Ectodermal cell (in vitro differentiated cells): ENCODE measurements around the gene CST9.
"Not testable (repeated sequence)": the region's sequence is repeated elsewhere in the genome, so short reads cannot be mapped to it uniquely, and the experiment has no call there.

ENCODE experiments used
- H3K27ac ChIP-seq: 2 replicates; pipeline ENCODE4 v1.7.0; 2013; ENCODE audit warnings: mild to moderate bottlenecking, low read depth, low read length; ENCODE audit not compliant: insufficient read depth, poor library complexity, severe bottlenecking
- H3K27me3 ChIP-seq: 2 replicates; pipeline ENCODE4 v1.7.0; 2013; ENCODE audit warnings: mild to moderate bottlenecking, low read length; ENCODE audit not compliant: insufficient read depth, control insufficient read depth, poor library complexity, severe bottlenecking
- H3K36me3 ChIP-seq: one replicate; pipeline ENCODE4 v1.7.0; 2013; ENCODE audit warnings: low read length; ENCODE audit not compliant: control insufficient read depth, insufficient read depth
- H3K4me1 ChIP-seq: one replicate; pipeline ENCODE4 v1.7.0; 2013; ENCODE audit warnings: low read length; ENCODE audit not compliant: control insufficient read depth, insufficient read depth
- H3K4me3 ChIP-seq: 2 replicates; pipeline ENCODE4 v1.7.0; 2013; ENCODE audit warnings: low read depth, low read length, control low read depth; ENCODE audit not compliant: insufficient read depth
- H3K9me3 ChIP-seq: 2 replicates; pipeline ENCODE4 v1.7.0; 2013; ENCODE audit warnings: mild to moderate bottlenecking, low read length, moderate library complexity; ENCODE audit not compliant: control insufficient read depth
- WGBS, 2 experiments: methylation state at CpG; one replicate each; pipeline ENCODE4 v1.1.7; 2013; ENCODE audit warnings: missing lambda C conversion rate in 2 of 2; 5-methylcytosine and 5-hydroxymethylcytosine counted together

Gene CST9

GRCh38 chr20:23637282-23638221 is 31.8 kb upstream of the CST9 start, which contains the start of gene CST3:
TSS of gene CST3 (minus strand) at chr20:23637955. CDS start at chr20:23637862, 93 bp downstream.
- Histone ChIP-seq H3K9me3 (no peaks in the 10 kb centered on the region), H3K27ac (no peak within 1 kb of the TSS), H3K36me3 (no peaks in the 10 kb centered on the region), H3K27me3 (peaks cover 11% of the 10 kb centered on the region), H3K4me3 (peak within 1 kb of the TSS; percentile 49), H3K4me1 (peaks cover 6% of the 10 kb centered on the region)
- 0 to 1% methylated on average over 92 of the region's 92 CpGs for WGBS, 2 experiments

- H3K4me1 ChIP-seq, result peaks cover 6% of the 10 kb centered on the region
- WGBS, 2 experiments, result 47 to 52% methylated on average over 4 of the region's 4 CpGs
- H3K9me3 ChIP-seq, result no peaks in the 10 kb centered on the region
- H3K27me3 ChIP-seq, result peaks cover 11% of the 10 kb centered on the region
- H3K36me3 ChIP-seq, result no peaks in the 10 kb centered on the region
- H3K27ac ChIP-seq, result no peak overlapping the region
- peak overlapping the region; percentile 49 for H3K4me3 ChIP-seq
Observed at GRCh38 chr20:23636908-23637281, 31.2 kb upstream of the CST9 start.

GRCh38 chr20:23636182-23636907 is 30.6 kb upstream of the CST9 start:
- Histone ChIP-seq H3K27ac (no peak overlapping the region), H3K9me3 (no peaks in the 10 kb centered on the region), H3K4me1 (peaks cover 6% of the 10 kb centered on the region), H3K4me3 (peak overlapping the region; percentile 49), H3K27me3 (peaks cover 11% of the 10 kb centered on the region), H3K36me3 (no peaks in the 10 kb centered on the region)
- 79 to 82% methylated on average over 19 of the region's 19 CpGs for WGBS, 2 experiments

GRCh38 chr20:23635768-23636090 is 30.0 kb upstream of the CST9 start:
- H3K27me3 ChIP-seq, result peaks cover 11% of the 10 kb centered on the region
- not testable (repeated sequence) for H3K27ac ChIP-seq, H3K9me3 ChIP-seq, H3K36me3 ChIP-seq, H3K4me1 ChIP-seq, H3K4me3 ChIP-seq
- 67% methylated on average over 1 of the region's 2 CpGs; no CpG with 5 or more reads in 1 of the 2 experiments for WGBS, 2 experiments

- Histone ChIP-seq H3K36me3 (no peaks in the 10 kb centered on the region), H3K27me3 (peaks cover 11% of the 10 kb centered on the region), H3K27ac (no peak overlapping the region), H3K4me3 (no peak overlapping the region), H3K9me3 (no peaks in the 10 kb centered on the region), H3K4me1 (peaks cover 6% of the 10 kb centered on the region)
- 85% methylated on average over 12 of the region's 12 CpGs for WGBS, 2 experiments
Observed at GRCh38 chr20:23634985-23635767, 29.5 kb upstream of the CST9 start.

GRCh38 chr20:23634044-23634801 is 28.5 kb upstream of the CST9 start:
- Histone ChIP-seq H3K27me3 (peaks cover 11% of the 10 kb centered on the region), H3K4me3 (no peak overlapping the region), H3K36me3 (no peaks in the 10 kb centered on the region), H3K9me3 (no peaks in the 10 kb centered on the region), H3K27ac (no peak overlapping the region), H3K4me1 (peaks cover 6% of the 10 kb centered on the region)
- WGBS, 2 experiments, result 86 to 87% methylated on average over 8 of the region's 8 CpGs

GRCh38 chr20:23632711-23633573 is 27.2 kb upstream of the CST9 start:
- Histone ChIP-seq H3K4me1 (peaks cover 6% of the 10 kb centered on the region), H3K27me3 (peaks cover 11% of the 10 kb centered on the region), H3K36me3 (no peaks in the 10 kb centered on the region), H3K27ac (no peak overlapping the region), H3K4me3 (no peak overlapping the region), H3K9me3 (no peaks in the 10 kb centered on the region)
- 80 to 87% methylated on average over 8 of the region's 8 CpGs for WGBS, 2 experiments

GRCh38 chr20:23631981-23632710 is 26.4 kb upstream of the CST9 start:
- H3K4me1 ChIP-seq, result peaks cover 6% of the 10 kb centered on the region
- 91 to 92% methylated on average over 12 of the region's 12 CpGs for WGBS, 2 experiments
- no peaks in the 10 kb centered on the region for H3K36me3 ChIP-seq
- H3K27ac ChIP-seq, result no peak overlapping the region
- H3K9me3 ChIP-seq, result no peaks in the 10 kb centered on the region
- no peak overlapping the region for H3K4me3 ChIP-seq
- H3K27me3 ChIP-seq, result peaks cover 11% of the 10 kb centered on the region
